Activated naive CD4-positive, alpha-beta T cell treated with anti-CD3 and anti-CD28 coated beads, Interleukin-2, amount 50 U/mL, for 16 hours (primary cell): ENCODE data around the gene COLQ.

Experiments
- DNase-seq: peaks from one replicate; pipeline ENCODE4 v3.0.0-alpha.2; 2020

The COLQ gene

GRCh38 chr3:15519096-15519495 lies 2.4 kb downstream of the COLQ start:
- DNase-seq, result no peak

- no peak for DNase-seq
Observed at GRCh38 chr3:15514663-15515340, 6.7 kb downstream of the COLQ start.

- DNase-seq, result no peak
Observed at GRCh38 chr3:15513810-15514662, 7.5 kb downstream of the COLQ start.

GRCh38 chr3:15513116-15513515 lies 8.4 kb downstream of the COLQ start:
- no peak for DNase-seq

- DNase-seq, result no peak
Observed at GRCh38 chr3:15512166-15512565, 9.3 kb downstream of the COLQ start.

GRCh38 chr3:15511156-15511555 lies 10.3 kb downstream of the COLQ start:
- DNase-seq, result no peak

GRCh38 chr3:15510493-15510892 lies 11.0 kb downstream of the COLQ start:
- no peak for DNase-seq

GRCh38 chr3:15506571-15506970 lies 14.9 kb downstream of the COLQ start:
- no peak for DNase-seq

GRCh38 chr3:15505479-15506165 lies 15.9 kb downstream of the COLQ start:
- DNase-seq, result no peak

GRCh38 chr3:15502616-15503015 lies 18.9 kb downstream of the COLQ start:
- no peak for DNase-seq

GRCh38 chr3:15501126-15501525 lies 20.4 kb downstream of the COLQ start:
- DNase-seq, result no peak

GRCh38 chr3:15500107-15500724 lies 21.3 kb downstream of the COLQ start:
- DNase-seq, result no peak

- no peak for DNase-seq
Observed at GRCh38 chr3:15499536-15499935, 22.0 kb downstream of the COLQ start.

GRCh38 chr3:15498431-15499214 lies 22.9 kb downstream of the COLQ start:
- DNase-seq, result no peak

- DNase-seq, result no peak
Observed at GRCh38 chr3:15497964-15498363, 23.5 kb downstream of the COLQ start.

- no peak for DNase-seq
Observed at GRCh38 chr3:15496341-15496664, 25.2 kb downstream of the COLQ start.

- DNase-seq, result no peak
Observed at GRCh38 chr3:15495461-15496340, 25.8 kb downstream of the COLQ start.

GRCh38 chr3:15493436-15493835 lies 28.1 kb downstream of the COLQ start:
- no peak for DNase-seq

- no peak for DNase-seq
Observed at GRCh38 chr3:15492847-15493360, 28.6 kb downstream of the COLQ start.

GRCh38 chr3:15491143-15491542 lies 30.4 kb downstream of the COLQ start:
- no peak for DNase-seq

- no peak for DNase-seq
Observed at GRCh38 chr3:15490158-15490557, 31.3 kb downstream of the COLQ start.
